A549 (cell line): ENCODE measurements around the gene SCNN1B. TPM values are rescaled to one million over a fixed set of nuclear protein-coding genes. Genes with fewer than 3 reads are reported as not detected.

ENCODE experiments used
- ATAC-seq, 2 experiments: fragments of 200-7000 bp in 1 of 2; fragments of >200 bp in 1 of 2; cut with Nextera tagmentation in 1 of 2; cut with Tn5 transposase in 1 of 2; 3 replicates each; pipeline versions ENCODE4 v1.8.0 to v1.9.1; 2018 to 2020; ENCODE audit warnings: mild to moderate bottlenecking in 1 of 2, moderate library complexity in 1 of 2
- CTCF ChIA-PET: fragments of 300-600 bp; sonication (Branson Sonifier 250); formaldehyde crosslinking; extraction: SDS; loops from one replicate; lab custom pipeline; 2021; ENCODE audit warnings: antibody characterized with exemption, inconsistent platforms; lab: Yijun Ruan, JAX
- POLR2A ChIA-PET: fragments of 350-600 bp; formaldehyde crosslinking; extraction: SDS; loops from one replicate; lab custom pipeline; 2021; ENCODE audit warnings: antibody characterized with exemption, inconsistent platforms; lab: Yijun Ruan, JAX
- DNase-seq, 2 experiments: peaks; one replicate each; pipeline versions ENCODE4 v3.0.0 to v3.0.0-alpha.2; 2011 to 2016; ENCODE audit warnings: low read depth in 1 of 2, low spot score in 1 of 2
- FAIRE-seq: peaks from 2 replicates; lab custom pipeline; 2011; peaks lifted over from hg19 to GRCh38; lab: Jason Lieb, UNC
- H3K27ac ChIP-seq, 2 experiments: fragments of >200 bp; sonication (Bioruptor Twin); formaldehyde crosslinking; 3 replicates each; pipeline ENCODE4 v1.5.1; 2016 to 2017
- H3K4me1 ChIP-seq: fragments of >200 bp; sonication (Bioruptor Twin); formaldehyde crosslinking; 3 replicates; pipeline ENCODE4 v1.6.1; 2016
- H3K4me2 ChIP-seq: fragments of >200 bp; sonication (Bioruptor Twin); formaldehyde crosslinking; 3 replicates; pipeline ENCODE4 v1.6.1; 2016
- H3K4me3 ChIP-seq: fragments of >200 bp; sonication (Bioruptor Twin); formaldehyde crosslinking; 3 replicates; pipeline ENCODE4 v1.5.1; 2016
- H3K9me3 ChIP-seq: fragments of >200 bp; sonication (Bioruptor Twin); formaldehyde crosslinking; 3 replicates; pipeline ENCODE4 v1.6.1; 2016
- ATOH8 ChIP-seq: fragments of 250-450 bp; sonication (Bioruptor Pico); IDR thresholded peaks from 2 replicates; pipeline ENCODE4 v1.5.0; 2020; ENCODE audit warnings: low read depth, mild to moderate bottlenecking, moderate library complexity
- CBX8 ChIP-seq: fragments of 200-600 bp; sonication (generic); IDR thresholded peaks from 2 replicates; pipeline ENCODE4 v1.6.1; 2016
- CEBPB ChIP-seq, 2 experiments: fragments of >200 bp in 1 of 2; sonication (Bioruptor Twin) in 1 of 2; formaldehyde crosslinking in 1 of 2; IDR thresholded peaks; 2 replicates each; pipeline ENCODE4 v1.6.1; 2012 to 2016
- CHD2 ChIP-seq: fragments of 150-350 bp; IDR thresholded peaks from 2 replicates; pipeline ENCODE4 v1.6.1; 2014; ENCODE audit warnings: low read length; ENCODE audit not compliant: partially characterized antibody
- CHD4 ChIP-seq: fragments of 200-600 bp; sonication (generic); IDR thresholded peaks from 2 replicates; pipeline ENCODE4 v1.6.1; 2016; ENCODE audit warnings: antibody characterized with exemption, mild to moderate bottlenecking, borderline replicate concordance
- FOSL2 ChIP-seq, 2 experiments: fragments of 450-650 bp in 1 of 2; fragments of >200 bp in 1 of 2; sonication (Bioruptor Twin) in 1 of 2; formaldehyde crosslinking; IDR thresholded peaks; 2 replicates each; pipeline versions ENCODE4 v1.5.0 to v1.6.1; 2016 to 2020; ENCODE audit warnings: mild to moderate bottlenecking in 1 of 2, moderate library complexity in 1 of 2
- FOXS1 ChIP-seq: fragments of 250-450 bp; sonication (Bioruptor Pico); IDR thresholded peaks from 2 replicates; pipeline ENCODE4 v1.5.0; 2020; ENCODE audit warnings: mild to moderate bottlenecking, moderate library complexity
- GATA3 ChIP-seq: IDR thresholded peaks from 2 replicates; pipeline ENCODE4 v1.6.1; 2012; ENCODE audit warnings: borderline replicate concordance
- HES2 ChIP-seq: fragments of >200 bp; sonication (Bioruptor Twin); formaldehyde crosslinking; IDR thresholded peaks from 2 replicates; pipeline ENCODE4 v1.6.1; 2016
- HOXA7 ChIP-seq: fragments of 250-450 bp; sonication (Bioruptor Pico); IDR thresholded peaks from 2 replicates; pipeline ENCODE4 v1.5.0; 2020; ENCODE audit warnings: mild to moderate bottlenecking, moderate library complexity
- HOXB5 ChIP-seq: fragments of 250-450 bp; sonication (Bioruptor Pico); IDR thresholded peaks from 2 replicates; pipeline ENCODE4 v1.5.0; 2020; ENCODE audit warnings: mild to moderate bottlenecking, moderate library complexity
- KDM1A ChIP-seq: fragments of 200-600 bp; sonication (generic); IDR thresholded peaks from 2 replicates; pipeline ENCODE4 v1.6.1; 2016; ENCODE audit warnings: low read depth, mild to moderate bottlenecking
- MYC ChIP-seq: IDR thresholded peaks from 2 replicates; pipeline ENCODE4 v1.6.1; 2012; ENCODE audit warnings: mild to moderate bottlenecking, inconsistent platforms, low read length, improper control_type of control experiment, borderline replicate concordance
- POLR2AphosphoS2 ChIP-seq: conservative IDR thresholded peaks from 2 replicates; pipeline ENCODE4 v1.6.1; 2012; ENCODE audit warnings: low read length, improper control_type of control experiment, inconsistent platforms
- RARB ChIP-seq: fragments of 250-450 bp; sonication (Bioruptor Pico); IDR thresholded peaks from 2 replicates; pipeline ENCODE4 v1.8.0; 2021; ENCODE audit warnings: mild to moderate bottlenecking, moderate library complexity
- RNF2 ChIP-seq: fragments of 200-600 bp; sonication (generic); IDR thresholded peaks from 2 replicates; pipeline ENCODE4 v1.6.1; 2016; ENCODE audit warnings: low read depth, mild to moderate bottlenecking, antibody characterized with exemption, moderate library complexity, borderline replicate concordance
- SMC3 ChIP-seq: fragments of >200 bp; sonication (Bioruptor Twin); formaldehyde crosslinking; IDR thresholded peaks from 3 replicates; pipeline ENCODE4 v1.6.1; 2018; ENCODE audit warnings: inconsistent platforms
- SREBF2 ChIP-seq: fragments of 450-650 bp; IDR thresholded peaks from 2 replicates; pipeline ENCODE4 v1.6.1; 2014; ENCODE audit warnings: mild to moderate bottlenecking, moderate library complexity
- TFCP2L1 ChIP-seq: fragments of 250-450 bp; sonication (Bioruptor Pico); IDR thresholded peaks from 2 replicates; pipeline ENCODE4 v1.5.0; 2021; ENCODE audit warnings: mild to moderate bottlenecking
- ZFP36 ChIP-seq: fragments of 450-650 bp; IDR thresholded peaks from 2 replicates; pipeline ENCODE4 v1.6.1; 2014; ENCODE audit warnings: borderline replicate concordance; ENCODE audit not compliant: partially characterized antibody
- WGBS: methylation state at CpG from one replicate; pipeline ENCODE4 v1.1.6; 2017; ENCODE audit errors: missing lambda C conversion rate; 5-methylcytosine and 5-hydroxymethylcytosine counted together
- polyA plus RNA-seq, 4 experiments: library from polyadenylated mRNA; depleted of rRNA in 3 of 4; stranded (reverse); fragments of >200 nt; fragmentation: RNase III in 1 of 4; extraction: RNeasy Plus Mini Kit Qiagen cat#74134 plus additional on column Dnase treatment in 1 of 4; gene quantifications; 2 replicates in 3 of 4; 3 replicates in 1 of 4; pipeline ENCODE4 v1.2.3, GENCODE V29; 2011 to 2017
- TF ChIP-seq, protein P1 (sequence below): IDR thresholded peaks from 2 replicates; pipeline ENCODE4 v1.6.1; 2012
- TF ChIP-seq, protein P2 (sequence below): fragments of >200 bp; sonication (Bioruptor Twin); formaldehyde crosslinking; IDR thresholded peaks from 3 replicates; pipeline ENCODE4 v1.5.1; 2016
- TF ChIP-seq, protein P3 (sequence below): fragments of 200-600 bp; sonication (generic); IDR thresholded peaks from 2 replicates; pipeline ENCODE4 v1.6.1; 2016; ENCODE audit warnings: antibody characterized with exemption, mild to moderate bottlenecking, moderate library complexity

SCNN1B gene
- polyA plus RNA-seq, 2 of the 4 experiments (the other 2 are of a cell fraction): 0.25 TPM; not detected in 1

DNA sequence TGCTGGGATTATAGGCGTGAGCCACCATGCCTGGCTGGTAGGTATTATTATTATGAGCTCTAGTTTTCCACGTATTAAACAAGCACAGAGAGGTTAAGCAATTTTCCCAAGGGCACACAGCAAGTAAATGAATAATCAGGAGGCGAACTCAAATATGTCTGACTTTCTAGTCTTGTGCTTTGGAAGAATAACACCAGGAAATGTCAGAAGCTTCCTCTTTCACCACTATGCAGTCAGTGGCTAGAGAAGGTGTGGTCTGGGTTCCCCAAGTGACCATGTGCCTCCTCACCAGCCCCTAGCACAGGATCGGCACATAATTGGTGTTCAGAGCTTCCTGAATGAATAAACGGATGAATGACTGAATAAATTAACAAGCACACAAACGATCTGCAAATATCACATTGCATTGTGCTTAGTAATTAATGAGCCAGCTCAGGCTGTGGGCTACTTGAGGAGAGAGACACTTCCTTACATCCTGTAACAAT is 21.6 kb upstream of the SCNN1B start:
- no peak overlapping the region for H3K4me2 ChIP-seq
- no peak for FAIRE-seq

DNA sequence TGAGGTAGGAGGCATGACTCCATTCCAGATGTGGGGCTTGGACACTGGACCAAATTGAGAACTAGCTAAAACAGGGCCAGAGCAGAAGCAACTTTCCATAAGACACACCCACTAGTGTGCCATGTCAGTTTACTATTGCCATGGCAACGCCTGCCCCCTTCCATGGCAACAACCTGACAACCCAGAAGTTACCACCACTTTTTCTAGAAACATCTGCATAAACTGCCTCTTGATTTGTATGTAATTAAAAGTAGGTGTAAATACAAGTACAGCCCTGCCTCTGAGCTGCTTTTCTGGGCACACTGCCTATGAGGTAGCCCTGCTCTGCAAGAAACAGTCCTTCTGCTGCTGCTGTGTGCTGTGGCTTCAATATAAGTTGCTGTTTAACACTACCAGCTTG is 19.5 kb upstream of the SCNN1B start:
- Histone ChIP-seq H3K4me1 (no peaks in the 10 kb centered on the region), H3K9me3 (no peaks in the 10 kb centered on the region), H3K4me2 (no peak overlapping the region), H3K4me3 (no peak overlapping the region), H3K27ac (no peak overlapping the region)
- FAIRE-seq (no peak), ATAC-seq (peak; percentile 30 to 34; a peak in 3 of 6 replicates), DNase-seq (no peak)
- TF ChIP-seq HOXB5 (CRISPR knock-in tag) (no peak), CHD4 (no peak), RARB (CRISPR knock-in tag) (no peak)
- TF ChIP-seq, protein P1, sequence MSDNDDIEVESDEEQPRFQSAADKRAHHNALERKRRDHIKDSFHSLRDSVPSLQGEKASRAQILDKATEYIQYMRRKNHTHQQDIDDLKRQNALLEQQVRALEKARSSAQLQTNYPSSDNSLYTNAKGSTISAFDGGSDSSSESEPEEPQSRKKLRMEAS: no peak
- TF ChIP-seq, protein P2, sequence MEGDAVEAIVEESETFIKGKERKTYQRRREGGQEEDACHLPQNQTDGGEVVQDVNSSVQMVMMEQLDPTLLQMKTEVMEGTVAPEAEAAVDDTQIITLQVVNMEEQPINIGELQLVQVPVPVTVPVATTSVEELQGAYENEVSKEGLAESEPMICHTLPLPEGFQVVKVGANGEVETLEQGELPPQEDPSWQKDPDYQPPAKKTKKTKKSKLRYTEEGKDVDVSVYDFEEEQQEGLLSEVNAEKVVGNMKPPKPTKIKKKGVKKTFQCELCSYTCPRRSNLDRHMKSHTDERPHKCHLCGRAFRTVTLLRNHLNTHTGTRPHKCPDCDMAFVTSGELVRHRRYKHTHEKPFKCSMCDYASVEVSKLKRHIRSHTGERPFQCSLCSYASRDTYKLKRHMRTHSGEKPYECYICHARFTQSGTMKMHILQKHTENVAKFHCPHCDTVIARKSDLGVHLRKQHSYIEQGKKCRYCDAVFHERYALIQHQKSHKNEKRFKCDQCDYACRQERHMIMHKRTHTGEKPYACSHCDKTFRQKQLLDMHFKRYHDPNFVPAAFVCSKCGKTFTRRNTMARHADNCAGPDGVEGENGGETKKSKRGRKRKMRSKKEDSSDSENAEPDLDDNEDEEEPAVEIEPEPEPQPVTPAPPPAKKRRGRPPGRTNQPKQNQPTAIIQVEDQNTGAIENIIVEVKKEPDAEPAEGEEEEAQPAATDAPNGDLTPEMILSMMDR: no peak
- CTCF ChIA-PET: interaction anchor here (1.4 kb wide), 1 partner anchor 12 kb away, joined by 4 read pairs; no protein-coding TSS in a partner anchor
- 6% methylated on average over 1 of the region's 1 CpG for WGBS
- POLR2A ChIA-PET: no interaction called here

More for the DNA sequence above, 21.6 kb upstream of the SCNN1B start:
- DNase-seq (no peak), ATAC-seq (no peak)
- TF ChIP-seq ZFP36 (peak; percentile 31), RNF2 (no peak)
- H3K27ac ChIP-seq: no peak overlapping the region
- POLR2A ChIA-PET: no interaction called here
- no peaks in the 10 kb centered on the region for H3K4me1 ChIP-seq
- CTCF ChIA-PET: no interaction called here
- WGBS: 37% methylated on average over 6 of the region's 6 CpGs
- no peaks in the 10 kb centered on the region for H3K9me3 ChIP-seq
- no peak overlapping the region for H3K4me3 ChIP-seq

- ATAC-seq (no peak), FAIRE-seq (no peak), DNase-seq (no peak)
- H3K4me1 ChIP-seq: no peaks in the 10 kb centered on the region
- H3K9me3 ChIP-seq: no peaks in the 10 kb centered on the region
- H3K4me2 ChIP-seq: no peak overlapping the region
- POLR2A ChIA-PET: no interaction called here
- 32% methylated on average over 2 of the region's 2 CpGs for WGBS
- no peak overlapping the region for H3K27ac ChIP-seq
- no peak overlapping the region for H3K4me3 ChIP-seq
- TF ChIP-seq MYC (no peak), ATOH8 (CRISPR knock-in tag) (no peak), TFCP2L1 (CRISPR knock-in tag) (no peak), HOXA7 (CRISPR knock-in tag) (no peak), CHD2 (no peak), KDM1A (no peak), ZFP36 (no peak), FOSL2 (IDR thresholded peaks at IDR 0.05) (no peak), FOSL2 (CRISPR knock-in tag; IDR thresholded peaks at IDR 0.05) (no peak), RNF2 (no peak), CBX8 (no peak), SREBF2 (no peak), POLR2AphosphoS2 (no peak), HOXB5 (CRISPR knock-in tag) (no peak), FOXS1 (CRISPR knock-in tag) (no peak), GATA3 (no peak), CEBPB (IDR thresholded peaks at IDR 0.05) (no peak), HES2 (no peak), SMC3 (no peak)
- TF ChIP-seq, protein P1: no peak
- TF ChIP-seq, protein P3, sequence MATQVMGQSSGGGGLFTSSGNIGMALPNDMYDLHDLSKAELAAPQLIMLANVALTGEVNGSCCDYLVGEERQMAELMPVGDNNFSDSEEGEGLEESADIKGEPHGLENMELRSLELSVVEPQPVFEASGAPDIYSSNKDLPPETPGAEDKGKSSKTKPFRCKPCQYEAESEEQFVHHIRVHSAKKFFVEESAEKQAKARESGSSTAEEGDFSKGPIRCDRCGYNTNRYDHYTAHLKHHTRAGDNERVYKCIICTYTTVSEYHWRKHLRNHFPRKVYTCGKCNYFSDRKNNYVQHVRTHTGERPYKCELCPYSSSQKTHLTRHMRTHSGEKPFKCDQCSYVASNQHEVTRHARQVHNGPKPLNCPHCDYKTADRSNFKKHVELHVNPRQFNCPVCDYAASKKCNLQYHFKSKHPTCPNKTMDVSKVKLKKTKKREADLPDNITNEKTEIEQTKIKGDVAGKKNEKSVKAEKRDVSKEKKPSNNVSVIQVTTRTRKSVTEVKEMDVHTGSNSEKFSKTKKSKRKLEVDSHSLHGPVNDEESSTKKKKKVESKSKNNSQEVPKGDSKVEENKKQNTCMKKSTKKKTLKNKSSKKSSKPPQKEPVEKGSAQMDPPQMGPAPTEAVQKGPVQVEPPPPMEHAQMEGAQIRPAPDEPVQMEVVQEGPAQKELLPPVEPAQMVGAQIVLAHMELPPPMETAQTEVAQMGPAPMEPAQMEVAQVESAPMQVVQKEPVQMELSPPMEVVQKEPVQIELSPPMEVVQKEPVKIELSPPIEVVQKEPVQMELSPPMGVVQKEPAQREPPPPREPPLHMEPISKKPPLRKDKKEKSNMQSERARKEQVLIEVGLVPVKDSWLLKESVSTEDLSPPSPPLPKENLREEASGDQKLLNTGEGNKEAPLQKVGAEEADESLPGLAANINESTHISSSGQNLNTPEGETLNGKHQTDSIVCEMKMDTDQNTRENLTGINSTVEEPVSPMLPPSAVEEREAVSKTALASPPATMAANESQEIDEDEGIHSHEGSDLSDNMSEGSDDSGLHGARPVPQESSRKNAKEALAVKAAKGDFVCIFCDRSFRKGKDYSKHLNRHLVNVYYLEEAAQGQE: no peak
- CTCF ChIA-PET: interaction anchor here (0.9 to 1.5 kb wide), 3 partner anchors 11 to 36 kb away, joined by 3 to 4 read pairs (median 3); partner anchors contain the start of gene SCNN1B
These were observed 18.5 kb upstream of the SCNN1B start for GRCh38 chr16:23283571-23283970.
